Measurements from ENCODE around the gene KIDINS220.

KIDINS220 gene

GRCh38 chr2:8743261-8743660 is 94.2 kb downstream of the KIDINS220 start:
- H4K20me1 ChIP-seq (ENCODE audit: insufficient read depth, low read length), result no peaks in the 10 kb centered on the region
- no peaks in the 10 kb centered on the region for H3K79me2 ChIP-seq (ENCODE audit: insufficient read depth, low read length)
- no peaks in the 10 kb centered on the region for H3K9me3 ChIP-seq (ENCODE audit: insufficient read depth, low read length, severe bottlenecking)
- H3K27me3 ChIP-seq (ENCODE audit: insufficient read depth, low read length, poor library complexity), result no peaks in the 10 kb centered on the region
- ATAC-seq (ENCODE audit: insufficient read depth, low read depth), result no peak
- no peak overlapping the region for H2AFZ ChIP-seq (ENCODE audit: low read depth, low read length)
- peaks cover 33% of the 10 kb centered on the region for H3K36me3 ChIP-seq (ENCODE audit: insufficient read depth, low read length)
- no peak overlapping the region for H3K4me2 ChIP-seq (ENCODE audit: insufficient read depth, low read length)
- no peak overlapping the region for H3K4me3 ChIP-seq (ENCODE audit: low read depth in 1 of 2, low read length in 2 of 2)
- H3K9ac ChIP-seq (ENCODE audit: low read depth, low read length), result no peak overlapping the region
- DNase-seq, result no peak
- TF ChIP-seq EZH2 (IDR thresholded peaks at IDR 0.05; ENCODE audit: borderline replicate concordance, low read depth, low read length, severe bottlenecking) (no peak), CTCF (IDR thresholded peaks at IDR 0.05; ENCODE audit: borderline replicate concordance, extremely low read depth, low read length, poor library complexity, severe bottlenecking) (no peak)
- no peak overlapping the region for H3K27ac ChIP-seq (ENCODE audit: low read length)
- no peaks in the 10 kb centered on the region for H3K4me1 ChIP-seq (ENCODE audit: insufficient read depth, low read length)

GRCh38 chr2:8740136-8740535 is 97.3 kb downstream of the KIDINS220 start:
- H3K4me3 ChIP-seq (ENCODE audit: low read depth in 1 of 2, low read length in 2 of 2), result no peak overlapping the region
- ATAC-seq (ENCODE audit: insufficient read depth, low read depth), result no peak
- TF ChIP-seq CTCF (IDR thresholded peaks at IDR 0.05; ENCODE audit: borderline replicate concordance, extremely low read depth, low read length, poor library complexity, severe bottlenecking), result no peak
- no peak for TF ChIP-seq EZH2 (IDR thresholded peaks at IDR 0.05; ENCODE audit: borderline replicate concordance, low read depth, low read length, severe bottlenecking)

GRCh38 chr2:8737571-8738175 is 99.7 kb downstream of the KIDINS220 start:
- no peak overlapping the region for H3K9ac ChIP-seq (ENCODE audit: low read depth, low read length)
- no peaks in the 10 kb centered on the region for H3K27me3 ChIP-seq (ENCODE audit: insufficient read depth, low read length, poor library complexity)
- no peaks in the 10 kb centered on the region for H3K79me2 ChIP-seq (ENCODE audit: insufficient read depth, low read length)
- no peak for DNase-seq
- TF ChIP-seq EZH2 (IDR thresholded peaks at IDR 0.05; ENCODE audit: borderline replicate concordance, low read depth, low read length, severe bottlenecking) (no peak), CTCF (IDR thresholded peaks at IDR 0.05; ENCODE audit: borderline replicate concordance, extremely low read depth, low read length, poor library complexity, severe bottlenecking) (no peak)
- H3K9me3 ChIP-seq (ENCODE audit: insufficient read depth, low read length, severe bottlenecking), result no peaks in the 10 kb centered on the region
- peaks cover 37% of the 10 kb centered on the region for H3K36me3 ChIP-seq (ENCODE audit: insufficient read depth, low read length)
- H3K27ac ChIP-seq (ENCODE audit: low read length), result no peak overlapping the region
- no peak for ATAC-seq (ENCODE audit: insufficient read depth, low read depth)
- H3K4me2 ChIP-seq (ENCODE audit: insufficient read depth, low read length), result no peak overlapping the region
- no peak overlapping the region for H2AFZ ChIP-seq (ENCODE audit: low read depth, low read length)
- no peaks in the 10 kb centered on the region for H4K20me1 ChIP-seq (ENCODE audit: insufficient read depth, low read length)
- no peaks in the 10 kb centered on the region for H3K4me1 ChIP-seq (ENCODE audit: insufficient read depth, low read length)
- no peak overlapping the region for H3K4me3 ChIP-seq (ENCODE audit: low read depth in 1 of 2, low read length in 2 of 2)

More at GRCh38 chr2:8740136-8740535, 97.3 kb downstream of the KIDINS220 start:
- Histone ChIP-seq H3K9me3 (ENCODE audit: insufficient read depth, low read length, severe bottlenecking) (no peaks in the 10 kb centered on the region), H3K4me1 (ENCODE audit: insufficient read depth, low read length) (no peaks in the 10 kb centered on the region), H3K4me2 (ENCODE audit: insufficient read depth, low read length) (no peak overlapping the region), H3K27me3 (ENCODE audit: insufficient read depth, low read length, poor library complexity) (no peaks in the 10 kb centered on the region), H3K79me2 (ENCODE audit: insufficient read depth, low read length) (no peaks in the 10 kb centered on the region), H3K36me3 (ENCODE audit: insufficient read depth, low read length) (peaks cover 27% of the 10 kb centered on the region), H4K20me1 (ENCODE audit: insufficient read depth, low read length) (no peaks in the 10 kb centered on the region), H3K9ac (ENCODE audit: low read depth, low read length) (no peak overlapping the region), H2AFZ (ENCODE audit: low read depth, low read length) (no peak overlapping the region), H3K27ac (ENCODE audit: low read length) (no peak overlapping the region)
- DNase-seq, result no peak
